ENCODE results near the gene SGPL1. TPM values are rescaled to one million over a fixed set of nuclear protein-coding genes. Genes with fewer than 3 reads are reported as not detected.

SGPL1 gene
- total and polyA plus RNA-seq, 2 experiments from 2014 or later = 12.0 to 42.7 TPM

DNA sequence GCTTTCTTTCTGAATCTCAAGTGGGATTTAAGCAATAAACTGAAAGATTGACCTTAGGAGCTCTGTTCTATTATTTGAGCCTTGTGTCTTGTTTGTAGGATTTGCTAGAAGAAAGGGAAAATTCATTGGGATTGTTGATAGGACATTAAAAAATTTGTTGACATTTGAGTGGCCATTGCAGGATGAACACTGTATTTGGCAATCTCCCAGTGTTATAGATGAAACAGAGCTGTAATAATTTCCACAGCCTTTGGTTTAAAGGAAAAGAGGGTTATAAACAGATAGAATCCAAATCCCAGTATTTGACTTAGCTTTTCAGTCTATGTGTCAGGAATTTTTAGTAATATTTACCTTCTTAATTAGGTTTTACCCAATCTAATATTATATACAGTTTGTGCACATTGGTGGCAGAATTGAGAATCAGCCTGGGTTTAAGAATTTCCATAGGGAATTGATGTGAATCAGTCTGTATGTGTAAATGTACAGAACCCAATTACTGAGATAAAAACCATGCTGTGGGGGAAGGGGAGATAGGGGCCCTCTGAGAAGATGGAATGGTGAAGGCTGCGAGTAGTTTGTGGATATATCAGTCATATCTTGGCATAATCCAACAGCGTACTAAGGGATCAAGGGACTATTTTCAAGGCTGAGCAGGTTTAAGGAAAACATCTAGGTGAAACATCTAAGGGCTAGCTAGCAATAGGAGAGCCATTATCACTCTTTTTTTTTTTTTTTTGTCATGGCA lies 6.5 kb downstream of the SGPL1 start:
- H2AFZ ChIP-seq = no peak overlapping the region
- peaks cover 46% of the 10 kb centered on the region for H3K36me3 Mint-ChIP-seq (ENCODE audit: low read depth)
- DNase-seq (ENCODE audit: low spot score) (no peak), ATAC-seq (no peak)
- H3K27ac Mint-ChIP-seq = no peak overlapping the region
- H3F3A ChIP-seq (replicated peaks; ENCODE audit: low read depth) = 0 out of 2 replicates have a peak, but pooled peaks cover 2% of the 10 kb centered on the region
- no peak overlapping the region for H3K4me3 Mint-ChIP-seq
- no peak for TF ChIP-seq STAT1 (IDR thresholded peaks at IDR 0.05; ENCODE audit: unreplicated experiment)
- TF ChIP-seq, protein P1, sequence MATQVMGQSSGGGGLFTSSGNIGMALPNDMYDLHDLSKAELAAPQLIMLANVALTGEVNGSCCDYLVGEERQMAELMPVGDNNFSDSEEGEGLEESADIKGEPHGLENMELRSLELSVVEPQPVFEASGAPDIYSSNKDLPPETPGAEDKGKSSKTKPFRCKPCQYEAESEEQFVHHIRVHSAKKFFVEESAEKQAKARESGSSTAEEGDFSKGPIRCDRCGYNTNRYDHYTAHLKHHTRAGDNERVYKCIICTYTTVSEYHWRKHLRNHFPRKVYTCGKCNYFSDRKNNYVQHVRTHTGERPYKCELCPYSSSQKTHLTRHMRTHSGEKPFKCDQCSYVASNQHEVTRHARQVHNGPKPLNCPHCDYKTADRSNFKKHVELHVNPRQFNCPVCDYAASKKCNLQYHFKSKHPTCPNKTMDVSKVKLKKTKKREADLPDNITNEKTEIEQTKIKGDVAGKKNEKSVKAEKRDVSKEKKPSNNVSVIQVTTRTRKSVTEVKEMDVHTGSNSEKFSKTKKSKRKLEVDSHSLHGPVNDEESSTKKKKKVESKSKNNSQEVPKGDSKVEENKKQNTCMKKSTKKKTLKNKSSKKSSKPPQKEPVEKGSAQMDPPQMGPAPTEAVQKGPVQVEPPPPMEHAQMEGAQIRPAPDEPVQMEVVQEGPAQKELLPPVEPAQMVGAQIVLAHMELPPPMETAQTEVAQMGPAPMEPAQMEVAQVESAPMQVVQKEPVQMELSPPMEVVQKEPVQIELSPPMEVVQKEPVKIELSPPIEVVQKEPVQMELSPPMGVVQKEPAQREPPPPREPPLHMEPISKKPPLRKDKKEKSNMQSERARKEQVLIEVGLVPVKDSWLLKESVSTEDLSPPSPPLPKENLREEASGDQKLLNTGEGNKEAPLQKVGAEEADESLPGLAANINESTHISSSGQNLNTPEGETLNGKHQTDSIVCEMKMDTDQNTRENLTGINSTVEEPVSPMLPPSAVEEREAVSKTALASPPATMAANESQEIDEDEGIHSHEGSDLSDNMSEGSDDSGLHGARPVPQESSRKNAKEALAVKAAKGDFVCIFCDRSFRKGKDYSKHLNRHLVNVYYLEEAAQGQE (IDR thresholded peaks at IDR 0.05; ENCODE audit: unreplicated experiment) = no peak
- TF ChIP-seq CREB1 (CRISPR knock-in tag; IDR thresholded peaks at IDR 0.05; ENCODE audit: low read depth) = no peak
- no peak for TF ChIP-seq NANOG (IDR thresholded peaks at IDR 0.05; ENCODE audit: borderline replicate concordance)
- no peak for TF ChIP-seq ZNF114 (CRISPR knock-in tag; IDR thresholded peaks at IDR 0.05)
- no peak for TF ChIP-seq EZH2 (IDR thresholded peaks at IDR 0.05; ENCODE audit: low read depth, unreplicated experiment)
- TF ChIP-seq, protein P2, sequence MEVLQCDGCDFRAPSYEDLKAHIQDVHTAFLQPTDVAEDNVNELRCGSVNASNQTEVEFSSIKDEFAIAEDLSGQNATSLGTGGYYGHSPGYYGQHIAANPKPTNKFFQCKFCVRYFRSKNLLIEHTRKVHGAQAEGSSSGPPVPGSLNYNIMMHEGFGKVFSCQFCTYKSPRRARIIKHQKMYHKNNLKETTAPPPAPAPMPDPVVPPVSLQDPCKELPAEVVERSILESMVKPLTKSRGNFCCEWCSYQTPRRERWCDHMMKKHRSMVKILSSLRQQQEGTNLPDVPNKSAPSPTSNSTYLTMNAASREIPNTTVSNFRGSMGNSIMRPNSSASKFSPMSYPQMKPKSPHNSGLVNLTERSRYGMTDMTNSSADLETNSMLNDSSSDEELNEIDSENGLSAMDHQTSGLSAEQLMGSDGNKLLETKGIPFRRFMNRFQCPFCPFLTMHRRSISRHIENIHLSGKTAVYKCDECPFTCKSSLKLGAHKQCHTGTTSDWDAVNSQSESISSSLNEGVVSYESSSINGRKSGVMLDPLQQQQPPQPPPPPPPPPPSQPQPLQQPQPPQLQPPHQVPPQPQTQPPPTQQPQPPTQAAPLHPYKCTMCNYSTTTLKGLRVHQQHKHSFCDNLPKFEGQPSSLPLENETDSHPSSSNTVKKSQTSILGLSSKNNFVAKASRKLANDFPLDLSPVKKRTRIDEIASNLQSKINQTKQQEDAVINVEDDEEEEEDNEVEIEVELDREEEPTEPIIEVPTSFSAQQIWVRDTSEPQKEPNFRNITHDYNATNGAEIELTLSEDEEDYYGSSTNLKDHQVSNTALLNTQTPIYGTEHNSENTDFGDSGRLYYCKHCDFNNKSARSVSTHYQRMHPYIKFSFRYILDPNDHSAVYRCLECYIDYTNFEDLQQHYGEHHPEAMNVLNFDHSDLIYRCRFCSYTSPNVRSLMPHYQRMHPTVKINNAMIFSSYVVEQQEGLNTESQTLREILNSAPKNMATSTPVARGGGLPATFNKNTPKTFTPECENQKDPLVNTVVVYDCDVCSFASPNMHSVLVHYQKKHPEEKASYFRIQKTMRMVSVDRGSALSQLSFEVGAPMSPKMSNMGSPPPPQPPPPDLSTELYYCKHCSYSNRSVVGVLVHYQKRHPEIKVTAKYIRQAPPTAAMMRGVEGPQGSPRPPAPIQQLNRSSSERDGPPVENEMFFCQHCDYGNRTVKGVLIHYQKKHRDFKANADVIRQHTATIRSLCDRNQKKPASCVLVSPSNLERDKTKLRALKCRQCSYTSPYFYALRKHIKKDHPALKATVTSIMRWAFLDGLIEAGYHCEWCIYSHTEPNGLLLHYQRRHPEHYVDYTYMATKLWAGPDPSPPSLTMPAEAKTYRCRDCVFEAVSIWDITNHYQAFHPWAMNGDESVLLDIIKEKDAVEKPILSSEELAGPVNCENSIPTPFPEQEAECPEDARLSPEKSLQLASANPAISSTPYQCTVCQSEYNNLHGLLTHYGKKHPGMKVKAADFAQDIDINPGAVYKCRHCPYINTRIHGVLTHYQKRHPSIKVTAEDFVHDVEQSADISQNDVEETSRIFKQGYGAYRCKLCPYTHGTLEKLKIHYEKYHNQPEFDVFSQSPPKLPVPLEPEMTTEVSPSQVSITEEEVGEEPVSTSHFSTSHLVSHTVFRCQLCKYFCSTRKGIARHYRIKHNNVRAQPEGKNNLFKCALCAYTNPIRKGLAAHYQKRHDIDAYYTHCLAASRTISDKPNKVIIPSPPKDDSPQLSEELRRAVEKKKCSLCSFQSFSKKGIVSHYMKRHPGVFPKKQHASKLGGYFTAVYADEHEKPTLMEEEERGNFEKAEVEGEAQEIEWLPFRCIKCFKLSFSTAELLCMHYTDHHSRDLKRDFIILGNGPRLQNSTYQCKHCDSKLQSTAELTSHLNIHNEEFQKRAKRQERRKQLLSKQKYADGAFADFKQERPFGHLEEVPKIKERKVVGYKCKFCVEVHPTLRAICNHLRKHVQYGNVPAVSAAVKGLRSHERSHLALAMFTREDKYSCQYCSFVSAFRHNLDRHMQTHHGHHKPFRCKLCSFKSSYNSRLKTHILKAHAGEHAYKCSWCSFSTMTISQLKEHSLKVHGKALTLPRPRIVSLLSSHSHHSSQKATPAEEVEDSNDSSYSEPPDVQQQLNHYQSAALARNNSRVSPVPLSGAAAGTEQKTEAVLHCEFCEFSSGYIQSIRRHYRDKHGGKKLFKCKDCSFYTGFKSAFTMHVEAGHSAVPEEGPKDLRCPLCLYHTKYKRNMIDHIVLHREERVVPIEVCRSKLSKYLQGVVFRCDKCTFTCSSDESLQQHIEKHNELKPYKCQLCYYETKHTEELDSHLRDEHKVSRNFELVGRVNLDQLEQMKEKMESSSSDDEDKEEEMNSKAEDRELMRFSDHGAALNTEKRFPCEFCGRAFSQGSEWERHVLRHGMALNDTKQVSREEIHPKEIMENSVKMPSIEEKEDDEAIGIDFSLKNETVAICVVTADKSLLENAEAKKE (CRISPR knock-in tag; IDR thresholded peaks at IDR 0.05) = no peak
- no peak for TF ChIP-seq CTCF (conservative IDR thresholded peaks at IDR 0.05; ENCODE audit: low read depth in 2 of 2)
- TF ChIP-seq ZNF331 (CRISPR knock-in tag; IDR thresholded peaks at IDR 0.05; ENCODE audit: low read depth) = no peak
- no peak overlapping the region for H3K4me3 ChIP-seq
- H3K4me1 Mint-ChIP-seq = peaks cover 7% of the 10 kb centered on the region; the same call in 1 of the 3 replicates
- no peaks in the 10 kb centered on the region for H3K27me3 ChIP-seq (ENCODE audit: insufficient read depth)
- H3K27ac ChIP-seq (ENCODE audit: low read depth) = no peak overlapping the region
- H3K27me3 Mint-ChIP-seq (ENCODE audit: insufficient read depth, low read depth, poor library complexity) = no peaks in the 10 kb centered on the region
- H3K36me3 ChIP-seq (ENCODE audit: insufficient read depth) = peaks cover 12% of the 10 kb centered on the region
- H3K9me3 Mint-ChIP-seq = no peaks in the 10 kb centered on the region
- no peaks in the 10 kb centered on the region for H3K9me2 ChIP-seq (ENCODE audit: insufficient read depth)
- H3K4me2 ChIP-seq = no peak overlapping the region
- H4K20me1 ChIP-seq (replicated peaks; ENCODE audit: insufficient read depth) = peaks cover 43% of the 10 kb centered on the region
- H3K4me1 ChIP-seq (ENCODE audit: insufficient read depth) = 0 out of 2 replicates have a peak, but pooled peaks cover 6% of the 10 kb centered on the region
- H3K79me2 ChIP-seq (replicated peaks; ENCODE audit: insufficient read depth) = peaks cover 80% of the 10 kb centered on the region

All from GM23338 (cell line).